ENCODE data around the gene ELP1.
"Not testable (repeated sequence)": the region's sequence is repeated elsewhere in the genome, so short reads cannot be mapped to it uniquely, and the experiment has no call there.

The ELP1 gene

GRCh38 chr9:108889649-108890067 lies 44.3 kb downstream of the ELP1 start:
- no peak overlapping the region for H3K4me3 ChIP-seq (ENCODE audit: low read depth, low read length)
- no peak for TF ChIP-seq CTCF (IDR thresholded peaks at IDR 0.05; ENCODE audit: insufficient read depth, low read length, missing control alignments)
- peak; percentile 12 for DNase-seq (ENCODE audit: low read depth, low spot score)
- ChIA-PET POLR2A (no interaction called here), CTCF (interaction anchor here (0.6 to 2.2 kb wide), 10 partner anchors 9 to 522 kb away, joined by 3 to 9 read pairs (median 4); no protein-coding TSS in a partner anchor)

- H3K4me3 ChIP-seq (ENCODE audit: low read depth, low read length); DNase-seq (ENCODE audit: low read depth, low spot score); POLR2A ChIA-PET: not testable (repeated sequence)
- CTCF ChIA-PET, result interaction anchor here (1.6 kb wide), 1 partner anchor 10 kb away, joined by 3 read pairs; no protein-coding TSS in a partner anchor
These were observed 47.2 kb downstream of the ELP1 start for GRCh38 chr9:108886594-108887271.

GRCh38 chr9:108885643-108886348 lies 48.1 kb downstream of the ELP1 start:
- ChIA-PET CTCF (interaction anchor here (1.6 kb wide), 1 partner anchor 11 kb away, joined by 3 read pairs; no protein-coding TSS in a partner anchor), POLR2A (no interaction called here)
- DNase-seq (ENCODE audit: low read depth, low spot score), result peak; percentile 23
- no peak overlapping the region for H3K4me3 ChIP-seq (ENCODE audit: low read depth, low read length)
- TF ChIP-seq CTCF (IDR thresholded peaks at IDR 0.05; ENCODE audit: insufficient read depth, low read length, missing control alignments), result no peak

- H3K4me3 ChIP-seq (ENCODE audit: low read depth, low read length), result no peak overlapping the region
- CTCF ChIA-PET, result interaction anchor here (1.3 kb wide), 1 partner anchor 556 kb away, joined by 3 read pairs; no protein-coding TSS in a partner anchor
- no peak for DNase-seq (ENCODE audit: low read depth, low spot score)
- TF ChIP-seq CTCF (IDR thresholded peaks at IDR 0.05; ENCODE audit: insufficient read depth, low read length, missing control alignments), result no peak
- POLR2A ChIA-PET, result no interaction called here
These were observed 49.2 kb downstream of the ELP1 start for GRCh38 chr9:108884701-108885100.

- no peak for DNase-seq (ENCODE audit: low read depth, low spot score)
- CTCF ChIA-PET, result no interaction called here
- POLR2A ChIA-PET, result interaction anchor here (0.7 kb wide), 1 partner anchor 536 kb away, joined by 3 read pairs; no protein-coding TSS in a partner anchor
- no peak for TF ChIP-seq CTCF (IDR thresholded peaks at IDR 0.05; ENCODE audit: insufficient read depth, low read length, missing control alignments)
- H3K4me3 ChIP-seq (ENCODE audit: low read depth, low read length), result no peak overlapping the region
These were observed 50.8 kb downstream of the ELP1 start for GRCh38 chr9:108883085-108883484.

GRCh38 chr9:108882052-108882888 lies 51.7 kb downstream of the ELP1 start:
- POLR2A ChIA-PET, result interaction anchor here (0.7 kb wide), 1 partner anchor 537 kb away, joined by 3 read pairs; no protein-coding TSS in a partner anchor
- no peak overlapping the region for H3K4me3 ChIP-seq (ENCODE audit: low read depth, low read length)
- CTCF ChIA-PET, result no interaction called here
- no peak for TF ChIP-seq CTCF (IDR thresholded peaks at IDR 0.05; ENCODE audit: insufficient read depth, low read length, missing control alignments)
- DNase-seq (ENCODE audit: low read depth, low spot score), result no peak

Data from AG04449 (cell line).